Stimulated activated naive B cell treated with anti-CD40 and anti-IgM and Interleukin-4, amounts not matched to agents 10 μg/mL and 1 μg/mL and 100 μg/mL, for 72 hours (primary cell): Measurements from ENCODE around the gene GRAPL.
"Not testable (repeated sequence)": the region's sequence is repeated elsewhere in the genome, so short reads cannot be mapped to it uniquely, and the experiment has no call there.

Source experiments
- ATAC-seq, 2 donors: fragments of 150-1000 bp; cut with Tn5 transposase; replicated peaks; 2 replicates each; pipeline ENCODE4 v1.10.0; 2021; ENCODE audit warnings: moderate library complexity in 1 of 2
- DNase-seq: peaks from one replicate; pipeline ENCODE4 v3.0.0; 2021
- H3K27ac Mint-ChIP-seq: one replicate; pipeline ENCODE4 v1.8.0; 2022; ENCODE audit warnings: mild to moderate bottlenecking, mixed read lengths
- H3K27me3 Mint-ChIP-seq, 2 donors: one replicate each; pipeline ENCODE4 v1.8.0; 2022; ENCODE audit warnings: mixed read lengths in 2 of 2
- H3K36me3 Mint-ChIP-seq, 2 donors: one replicate each; pipeline ENCODE4 v1.8.0; 2022; ENCODE audit warnings: mixed read lengths in 2 of 2, mild to moderate bottlenecking in 1 of 2
- H3K4me1 Mint-ChIP-seq, 2 donors: one replicate each; pipeline ENCODE4 v1.8.0; 2022; ENCODE audit warnings: mixed read lengths in 2 of 2, mild to moderate bottlenecking in 1 of 2
- H3K4me3 Mint-ChIP-seq, 2 donors: one replicate each; pipeline ENCODE4 v1.8.0; 2022; ENCODE audit warnings: mild to moderate bottlenecking in 2 of 2, mixed read lengths in 2 of 2, moderate library complexity in 1 of 2
- H3K9me3 Mint-ChIP-seq, 2 donors: one replicate each; pipeline ENCODE4 v1.8.0; 2022; ENCODE audit warnings: mixed read lengths in 2 of 2, mild to moderate bottlenecking in 1 of 2

GRAPL gene

DNA sequence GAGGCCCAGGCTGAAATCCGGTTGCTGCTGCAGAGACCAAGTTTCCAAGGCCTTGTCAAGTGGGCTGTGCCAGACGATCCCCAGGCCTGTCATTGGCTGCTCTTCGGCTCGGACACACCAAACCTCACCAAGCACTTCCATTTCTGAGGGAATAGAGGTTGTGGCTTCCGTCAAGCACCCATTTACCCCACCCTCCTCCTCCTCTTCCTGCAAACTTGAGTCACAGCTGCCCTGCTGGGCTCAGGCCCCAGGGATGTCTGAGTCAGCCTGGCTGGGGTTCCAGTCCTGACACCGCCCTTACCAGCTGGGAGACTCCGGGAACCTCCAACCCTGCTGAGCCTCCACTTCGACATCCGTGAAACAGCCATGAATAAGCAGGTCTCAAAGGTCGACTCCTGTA lies 31.1 kb downstream of the GRAPL start:
- not testable (repeated sequence) for H3K9me3 Mint-ChIP-seq, ATAC-seq, H3K4me1 Mint-ChIP-seq, H3K27me3 Mint-ChIP-seq, H3K27ac Mint-ChIP-seq, H3K4me3 Mint-ChIP-seq, DNase-seq, H3K36me3 Mint-ChIP-seq

DNA sequence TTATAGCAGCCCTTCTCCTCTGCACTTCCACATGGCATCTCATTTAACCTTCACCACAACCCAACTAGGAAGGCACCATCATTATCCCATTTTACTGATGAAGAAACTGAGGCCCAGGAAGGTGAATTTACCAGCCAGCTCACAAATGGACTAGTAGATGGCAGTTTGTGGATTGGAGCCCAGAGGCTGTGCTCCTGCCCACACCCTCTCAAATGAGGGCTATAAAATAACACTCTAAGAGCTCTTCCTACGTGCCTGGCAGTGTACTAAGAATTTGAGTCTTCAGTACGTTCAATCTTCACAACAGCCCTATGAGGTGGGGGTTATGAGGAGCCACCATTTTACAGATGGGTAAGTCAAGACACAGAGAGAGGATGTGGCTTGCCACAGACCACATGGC lies 31.5 kb downstream of the GRAPL start:
- not testable (repeated sequence) for H3K27ac Mint-ChIP-seq, H3K4me1 Mint-ChIP-seq, H3K9me3 Mint-ChIP-seq, H3K36me3 Mint-ChIP-seq, DNase-seq, H3K27me3 Mint-ChIP-seq, H3K4me3 Mint-ChIP-seq, ATAC-seq

DNA sequence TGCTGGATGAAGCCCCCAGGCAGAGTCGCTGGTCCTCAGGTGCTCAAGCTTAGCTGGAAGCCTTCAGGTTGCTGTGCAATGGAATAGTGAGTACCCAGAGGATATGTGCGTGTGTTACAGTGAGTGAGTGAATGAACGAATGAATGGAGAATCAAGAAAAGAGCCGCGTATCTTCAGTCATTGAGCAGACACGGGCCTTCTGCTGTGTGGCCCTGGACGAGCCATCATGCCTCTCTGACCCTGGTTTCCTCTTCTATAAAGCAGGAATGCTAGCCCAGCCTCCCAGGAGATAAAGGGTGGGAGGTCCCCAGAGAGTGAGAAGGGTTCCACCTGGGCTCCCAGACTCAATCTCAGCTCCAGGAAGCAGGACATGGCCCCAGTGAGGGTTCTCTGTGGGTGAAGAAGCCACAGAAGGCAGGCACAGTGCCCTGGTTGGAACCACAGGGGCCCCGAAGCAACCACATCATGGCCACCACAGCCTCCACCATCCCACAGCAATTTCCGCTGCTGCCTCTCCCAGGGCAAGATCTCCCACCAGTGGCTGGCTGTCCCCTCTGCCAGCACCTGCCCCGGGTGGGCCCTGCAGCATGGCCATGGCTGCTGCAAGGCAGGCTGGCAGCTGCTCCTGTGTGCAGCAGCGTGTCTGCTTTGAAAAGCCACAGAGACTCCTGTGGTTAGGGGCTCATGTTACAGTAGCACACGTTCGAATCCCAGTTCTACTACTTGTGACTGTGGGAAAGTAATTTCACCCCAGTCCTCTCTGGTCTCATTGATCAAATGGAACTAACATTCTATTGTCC lies 34.1 kb downstream of the GRAPL start:
- H3K27ac Mint-ChIP-seq, H3K27me3 Mint-ChIP-seq, DNase-seq, H3K4me1 Mint-ChIP-seq, H3K36me3 Mint-ChIP-seq, H3K9me3 Mint-ChIP-seq, H3K4me3 Mint-ChIP-seq: not testable (repeated sequence)
- peak; percentile 75 to 76 for ATAC-seq

DNA sequence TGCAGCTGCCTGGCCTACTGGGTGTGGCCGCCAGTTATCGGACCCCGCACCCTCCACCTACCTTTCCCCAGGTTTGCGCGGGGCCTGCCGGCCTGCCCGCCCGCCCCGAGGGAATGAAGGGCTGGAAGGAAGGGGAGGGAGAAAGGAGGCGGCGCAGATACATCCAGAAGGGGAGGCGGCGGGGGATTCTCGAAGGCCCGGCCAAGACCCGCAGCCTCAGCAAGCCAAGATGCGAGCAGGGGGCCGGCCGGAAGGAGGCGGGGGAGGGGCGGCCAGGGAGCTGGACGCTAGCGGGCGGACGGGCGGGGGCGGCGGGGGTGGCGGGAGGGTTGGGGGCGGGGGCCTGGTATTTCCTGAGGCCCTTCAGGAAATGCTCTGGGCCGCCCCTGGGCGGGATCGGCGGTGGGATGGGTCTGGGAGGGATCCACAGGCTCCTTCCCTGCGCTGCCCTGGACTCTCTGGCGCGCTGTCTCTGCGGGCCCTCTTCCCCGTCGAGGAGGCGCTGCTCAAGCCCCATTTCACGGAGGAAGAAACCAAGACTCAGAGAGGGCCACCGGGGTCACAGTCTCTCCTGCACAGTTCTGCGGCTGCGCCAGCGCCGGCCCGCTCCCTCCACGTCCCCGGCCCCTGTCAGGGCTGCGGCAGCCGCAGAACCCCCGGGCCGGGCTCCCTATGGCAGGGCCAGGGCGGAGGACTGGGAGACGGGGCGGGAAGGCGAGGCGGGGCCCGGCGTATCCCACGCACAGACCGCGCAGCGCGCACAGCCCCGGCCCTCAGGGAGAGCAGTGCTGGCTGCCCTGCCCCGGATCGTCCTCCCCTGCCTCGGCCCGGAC lies 35.2 kb downstream of the GRAPL start:
- not testable (repeated sequence) for DNase-seq, H3K36me3 Mint-ChIP-seq, H3K27me3 Mint-ChIP-seq, H3K27ac Mint-ChIP-seq, H3K9me3 Mint-ChIP-seq, H3K4me3 Mint-ChIP-seq, H3K4me1 Mint-ChIP-seq
- ATAC-seq = peak; percentile 50 to 59

DNA sequence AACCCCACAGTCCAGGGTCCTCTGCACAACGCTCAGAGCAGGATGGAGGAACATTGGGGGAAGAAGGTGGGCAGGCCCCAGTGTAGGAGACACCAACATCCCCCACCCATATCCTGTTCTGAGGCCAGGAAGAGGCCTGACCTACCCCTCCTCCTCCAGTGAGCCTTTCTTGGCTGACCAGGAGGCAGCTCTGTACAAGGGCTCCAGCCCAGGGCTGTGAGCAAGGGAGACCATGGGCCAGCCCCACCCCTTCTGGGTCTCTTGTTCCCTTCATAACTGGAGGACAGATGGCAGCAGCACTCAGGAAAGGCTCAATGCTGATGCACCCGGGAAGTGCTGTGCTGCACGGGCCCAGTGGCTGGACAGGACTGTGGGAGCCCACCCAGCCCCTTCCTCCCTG lies 47.0 kb downstream of the GRAPL start:
- not testable (repeated sequence) for H3K9me3 Mint-ChIP-seq, DNase-seq, H3K27me3 Mint-ChIP-seq, H3K4me3 Mint-ChIP-seq, H3K27ac Mint-ChIP-seq, H3K36me3 Mint-ChIP-seq, H3K4me1 Mint-ChIP-seq, ATAC-seq

DNA sequence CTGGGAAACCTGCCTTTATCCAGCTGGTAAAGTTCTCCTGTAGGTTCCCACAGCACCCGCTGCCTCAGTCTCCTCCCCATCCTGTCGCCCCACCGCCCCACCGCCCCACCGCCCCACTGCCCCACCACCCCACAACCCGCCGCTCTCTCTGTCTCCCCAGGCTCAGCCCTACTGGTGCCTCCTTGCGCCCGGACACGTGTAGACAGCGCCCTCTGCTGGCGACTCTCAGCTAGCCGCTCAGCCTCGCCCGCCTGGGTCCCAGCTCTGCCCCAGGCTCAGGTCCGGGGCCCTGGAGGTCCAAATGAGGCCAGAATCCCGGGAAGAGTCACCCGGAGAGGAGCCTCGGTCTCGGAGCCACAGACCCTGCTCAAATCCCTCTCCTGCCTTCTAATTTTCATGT lies 48.0 kb downstream of the GRAPL start:
- not testable (repeated sequence) for H3K9me3 Mint-ChIP-seq, H3K27me3 Mint-ChIP-seq, H3K4me3 Mint-ChIP-seq, H3K4me1 Mint-ChIP-seq, H3K36me3 Mint-ChIP-seq, DNase-seq, H3K27ac Mint-ChIP-seq
- peak; percentile 99 to 100 for ATAC-seq

DNA sequence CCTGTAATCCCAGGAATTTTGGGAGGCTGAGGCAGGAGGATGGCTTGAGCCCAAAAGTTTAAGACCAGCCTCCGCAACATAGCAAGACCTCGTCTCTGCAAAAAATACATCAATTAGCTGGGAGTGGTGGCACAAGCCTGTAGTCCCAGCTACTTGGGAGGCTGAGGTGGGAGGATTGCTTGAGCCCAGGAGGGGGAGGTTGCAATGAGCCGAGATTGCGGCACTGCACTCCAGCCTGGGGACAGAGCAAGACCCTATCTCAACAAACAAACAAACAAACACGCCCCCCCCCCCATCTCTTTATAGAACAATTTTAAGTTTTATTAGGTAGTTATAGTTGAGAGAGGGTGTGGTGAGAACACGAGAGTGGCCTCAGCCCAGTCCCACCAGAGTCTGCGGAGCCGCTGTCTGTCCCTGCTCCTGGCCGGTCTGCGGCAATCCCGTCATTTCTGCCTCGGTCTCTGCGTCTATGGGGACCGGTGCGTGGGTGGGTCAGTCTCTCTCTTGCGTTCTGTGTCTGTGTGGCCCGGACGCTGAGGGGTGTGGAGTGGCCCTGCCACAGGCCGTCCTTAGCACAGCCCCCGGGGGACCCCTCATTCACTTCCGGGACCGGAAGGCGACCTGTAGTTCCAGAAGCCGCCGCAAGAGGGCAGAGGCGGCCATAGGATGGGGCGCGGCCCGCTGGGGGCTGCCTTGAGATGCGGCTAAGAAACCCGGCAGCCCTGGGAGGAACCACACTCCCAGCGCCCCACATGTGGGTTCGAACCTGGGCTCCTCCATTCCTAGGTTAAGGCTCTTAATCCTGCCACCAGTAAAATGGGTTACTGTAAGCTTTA lies 53.9 kb downstream of the GRAPL start:
- H3K36me3 Mint-ChIP-seq, H3K9me3 Mint-ChIP-seq, H3K4me1 Mint-ChIP-seq, DNase-seq, H3K27me3 Mint-ChIP-seq, H3K4me3 Mint-ChIP-seq, H3K27ac Mint-ChIP-seq: not testable (repeated sequence)
- ATAC-seq = peak; percentile 97 to 99

DNA sequence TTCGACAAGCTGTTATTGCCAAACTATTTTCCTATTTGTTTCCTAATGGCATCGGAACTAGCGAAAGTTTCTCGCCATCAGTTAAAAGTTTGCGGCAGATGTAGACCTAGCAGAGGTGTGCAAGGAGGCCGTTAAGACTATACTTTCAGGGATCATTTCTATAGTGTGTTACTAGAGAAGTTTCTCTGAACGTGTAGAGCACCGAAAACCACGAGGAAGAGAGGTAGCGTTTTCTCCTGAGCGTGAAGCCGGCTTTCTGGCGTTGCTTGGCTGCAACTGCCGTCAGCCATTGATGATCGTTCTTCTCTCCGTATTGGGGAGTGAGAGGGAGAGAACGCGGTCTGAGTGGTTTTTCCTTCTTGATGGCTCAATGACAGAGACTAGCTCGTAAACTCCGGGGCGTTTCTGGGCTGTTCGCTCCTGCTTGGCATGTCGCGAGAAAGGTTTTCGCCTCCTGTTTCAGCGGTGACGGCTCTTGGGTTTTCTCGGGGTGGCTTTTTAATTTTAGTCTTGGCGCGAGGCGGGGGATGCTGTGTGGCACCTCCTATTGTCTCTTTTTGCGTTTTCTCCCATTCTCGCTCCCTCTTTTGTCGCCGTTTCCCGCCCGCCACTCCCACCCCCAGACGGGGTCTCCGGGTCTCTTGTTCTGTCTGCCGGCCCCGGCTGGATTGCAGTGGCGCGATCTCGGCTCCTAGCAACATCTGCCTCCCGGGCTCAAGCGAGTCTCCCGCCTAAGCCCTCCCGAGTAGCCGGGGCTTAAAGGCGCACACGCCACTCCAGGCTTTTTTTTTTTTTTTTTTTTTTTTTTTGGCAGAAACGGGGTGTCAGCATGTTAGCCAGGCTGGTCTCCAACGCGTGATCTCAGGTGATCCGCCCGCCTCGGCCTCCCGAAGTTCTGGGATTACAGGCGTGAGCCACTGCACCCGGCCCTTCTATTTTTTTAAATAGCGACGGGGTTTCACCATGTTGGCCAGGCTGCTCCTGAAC lies 60.8 kb downstream of the GRAPL start:
- H3K9me3 Mint-ChIP-seq, H3K4me3 Mint-ChIP-seq, H3K36me3 Mint-ChIP-seq, H3K27me3 Mint-ChIP-seq, H3K27ac Mint-ChIP-seq, H3K4me1 Mint-ChIP-seq: not testable (repeated sequence)
- ATAC-seq (peak; percentile 61 to 68), DNase-seq (peak; percentile 100)

DNA sequence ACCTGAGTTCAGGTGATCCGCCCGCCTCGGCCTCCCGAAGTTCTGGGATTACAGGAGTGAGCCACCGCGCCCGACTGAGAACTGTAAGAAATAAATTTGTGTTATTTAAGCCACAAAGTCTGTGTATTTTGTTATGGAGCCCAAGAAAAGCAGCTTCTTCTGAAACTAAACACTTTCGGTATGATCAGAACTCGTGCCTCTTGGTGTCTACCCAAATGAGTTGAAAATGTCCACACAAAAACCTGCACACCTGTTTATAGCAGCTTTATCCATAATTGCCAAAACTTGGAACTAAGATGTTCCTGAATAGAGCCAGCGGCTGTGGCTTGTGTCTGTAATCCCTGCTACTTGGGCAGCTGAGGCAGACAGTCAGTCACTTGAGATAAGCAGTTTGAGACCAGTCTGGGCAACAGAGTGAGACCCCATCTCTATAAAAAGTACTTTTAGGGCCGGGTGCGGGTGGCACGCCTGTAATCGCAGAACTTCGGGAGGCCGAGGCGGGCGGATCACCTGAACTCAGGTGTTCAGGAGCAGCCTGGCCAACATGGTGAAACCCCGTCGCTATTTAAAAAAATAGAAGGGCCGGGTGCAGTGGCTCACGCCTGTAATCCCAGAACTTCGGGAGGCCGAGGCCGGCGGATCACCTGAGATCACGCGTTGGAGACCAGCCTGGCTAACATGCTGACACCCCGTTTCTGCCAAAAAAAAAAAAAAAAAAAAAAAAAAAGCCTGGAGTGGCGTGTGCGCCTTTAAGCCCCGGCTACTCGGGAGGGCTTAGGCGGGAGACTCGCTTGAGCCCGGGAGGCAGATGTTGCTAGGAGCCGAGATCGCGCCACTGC lies 61.7 kb downstream of the GRAPL start:
- H3K27me3 Mint-ChIP-seq, H3K9me3 Mint-ChIP-seq, H3K4me3 Mint-ChIP-seq, H3K4me1 Mint-ChIP-seq, H3K36me3 Mint-ChIP-seq, H3K27ac Mint-ChIP-seq, DNase-seq: not testable (repeated sequence)
- ATAC-seq = peak; percentile 77 to 78

DNA sequence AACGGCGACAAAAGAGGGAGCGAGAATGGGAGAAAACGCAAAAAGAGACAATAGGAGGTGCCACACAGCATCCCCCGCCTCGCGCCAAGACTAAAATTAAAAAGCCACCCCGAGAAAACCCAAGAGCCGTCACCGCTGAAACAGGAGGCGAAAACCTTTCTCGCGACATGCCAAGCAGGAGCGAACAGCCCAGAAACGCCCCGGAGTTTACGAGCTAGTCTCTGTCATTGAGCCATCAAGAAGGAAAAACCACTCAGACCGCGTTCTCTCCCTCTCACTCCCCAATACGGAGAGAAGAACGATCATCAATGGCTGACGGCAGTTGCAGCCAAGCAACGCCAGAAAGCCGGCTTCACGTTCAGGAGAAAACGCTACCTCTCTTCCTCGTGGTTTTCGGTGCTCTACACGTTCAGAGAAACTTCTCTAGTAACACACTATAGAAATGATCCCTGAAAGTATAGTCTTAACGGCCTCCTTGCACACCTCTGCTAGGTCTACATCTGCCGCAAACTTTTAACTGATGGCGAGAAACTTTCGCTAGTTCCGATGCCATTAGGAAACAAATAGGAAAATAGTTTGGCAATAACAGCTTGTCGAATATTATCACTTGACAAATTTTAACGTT lies 62.5 kb downstream of the GRAPL start:
- H3K9me3 Mint-ChIP-seq, H3K4me1 Mint-ChIP-seq, H3K27ac Mint-ChIP-seq, H3K27me3 Mint-ChIP-seq, H3K4me3 Mint-ChIP-seq, H3K36me3 Mint-ChIP-seq, DNase-seq: not testable (repeated sequence)
- ATAC-seq = peak in 1 of 2 donors; percentile 2

DNA sequence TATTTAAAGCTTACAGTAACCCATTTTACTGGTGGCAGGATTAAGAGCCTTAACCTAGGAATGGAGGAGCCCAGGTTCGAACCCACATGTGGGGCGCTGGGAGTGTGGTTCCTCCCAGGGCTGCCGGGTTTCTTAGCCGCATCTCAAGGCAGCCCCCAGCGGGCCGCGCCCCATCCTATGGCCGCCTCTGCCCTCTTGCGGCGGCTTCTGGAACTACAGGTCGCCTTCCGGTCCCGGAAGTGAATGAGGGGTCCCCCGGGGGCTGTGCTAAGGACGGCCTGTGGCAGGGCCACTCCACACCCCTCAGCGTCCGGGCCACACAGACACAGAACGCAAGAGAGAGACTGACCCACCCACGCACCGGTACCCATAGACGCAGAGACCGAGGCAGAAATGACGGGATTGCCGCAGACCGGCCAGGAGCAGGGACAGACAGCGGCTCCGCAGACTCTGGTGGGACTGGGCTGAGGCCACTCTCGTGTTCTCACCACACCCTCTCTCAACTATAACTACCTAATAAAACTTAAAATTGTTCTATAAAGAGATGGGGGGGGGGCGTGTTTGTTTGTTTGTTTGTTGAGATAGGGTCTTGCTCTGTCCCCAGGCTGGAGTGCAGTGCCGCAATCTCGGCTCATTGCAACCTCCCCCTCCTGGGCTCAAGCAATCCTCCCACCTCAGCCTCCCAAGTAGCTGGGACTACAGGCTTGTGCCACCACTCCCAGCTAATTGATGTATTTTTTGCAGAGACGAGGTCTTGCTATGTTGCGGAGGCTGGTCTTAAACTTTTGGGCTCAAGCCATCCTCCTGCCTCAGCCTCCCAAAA lies 69.2 kb downstream of the GRAPL start:
- H3K27ac Mint-ChIP-seq, H3K4me1 Mint-ChIP-seq: not testable (repeated sequence)
- DNase-seq = peak; percentile 0

DNA sequence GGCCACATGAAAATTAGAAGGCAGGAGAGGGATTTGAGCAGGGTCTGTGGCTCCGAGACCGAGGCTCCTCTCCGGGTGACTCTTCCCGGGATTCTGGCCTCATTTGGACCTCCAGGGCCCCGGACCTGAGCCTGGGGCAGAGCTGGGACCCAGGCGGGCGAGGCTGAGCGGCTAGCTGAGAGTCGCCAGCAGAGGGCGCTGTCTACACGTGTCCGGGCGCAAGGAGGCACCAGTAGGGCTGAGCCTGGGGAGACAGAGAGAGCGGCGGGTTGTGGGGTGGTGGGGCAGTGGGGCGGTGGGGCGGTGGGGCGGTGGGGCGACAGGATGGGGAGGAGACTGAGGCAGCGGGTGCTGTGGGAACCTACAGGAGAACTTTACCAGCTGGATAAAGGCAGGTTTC lies 75.1 kb downstream of the GRAPL start:
- not testable (repeated sequence) for H3K9me3 Mint-ChIP-seq, H3K27ac Mint-ChIP-seq, H3K27me3 Mint-ChIP-seq, H3K4me3 Mint-ChIP-seq, H3K4me1 Mint-ChIP-seq, H3K36me3 Mint-ChIP-seq, DNase-seq
- peak; percentile 98 to 99 for ATAC-seq

More for the DNA sequence above, 69.2 kb downstream of the GRAPL start:
- not testable (repeated sequence) for H3K36me3 Mint-ChIP-seq, H3K4me3 Mint-ChIP-seq, H3K27me3 Mint-ChIP-seq, H3K9me3 Mint-ChIP-seq
- ATAC-seq = peak; percentile 97 to 99
